H1 (cell line): Measurements from ENCODE around the gene AGAP1. TPM values are rescaled to one million over a fixed set of nuclear protein-coding genes. Genes with fewer than 3 reads are reported as not detected.

Source experiments
- NRF1 ChIP-seq: IDR thresholded peaks from 2 replicates; pipeline ENCODE4 v1.6.1; 2011; ENCODE audit warnings: mild to moderate bottlenecking, low read depth, low read length, improper control_type of control experiment
- polyA plus RNA-seq, 7 experiments: library from polyadenylated mRNA; depleted of rRNA in 3 of 7; stranded (reverse) in 5 of 7; unstranded in 2 of 7; fragments of >200 nt in 5 of 7; fragments of 200-250 nt in 2 of 7; gene quantifications; 1 replicate in 5 of 7; 2 replicates in 1 of 7; 4 replicates in 1 of 7; pipeline versions ENCODE4 v1.2.1 to v1.2.3, GENCODE V29; 2011 to 2013; ENCODE audit warnings: missing spikeins in 2 of 7, mixed read lengths in 2 of 7
- total RNA-seq: library from RNA; stranded (reverse); fragmentation: NEBNext Ultra II Directional; extraction: Animal tissue kit (Norgen Biotek cat#: 25700); gene quantifications from 2 replicates; pipeline ENCODE4 v1.2.1, GENCODE V29; 2021

AGAP1 gene
- total and polyA plus RNA-seq, 2 of the 8 experiments (the other 6 are each of a cell fraction or from before 2014, with no cell fraction given): 18.1 to 39.4 TPM

- TF ChIP-seq NRF1: no peak
Observed at GRCh38 chr2:236085647-236086046, 591.8 kb downstream of the AGAP1 start (continued).
